HG02981 (cell line): ENCODE measurements around the gene CYTH2.
A peak's percentile ranks its signal among the peaks of the same experiment; 100 is the strongest.

Experiments used
- ATAC-seq: cut with Tn5 transposase; IDR thresholded peaks from one replicate; pipeline ENCODE4 v1.9.1; 2021; ENCODE audit warnings: mild to moderate bottlenecking, moderate library complexity; ENCODE audit not compliant: unreplicated experiment

Gene CYTH2

GRCh38 chr19:48492925-48493717, 24.0 kb downstream of the CYTH2 start:
- peak; percentile 55 for ATAC-seq

DNA sequence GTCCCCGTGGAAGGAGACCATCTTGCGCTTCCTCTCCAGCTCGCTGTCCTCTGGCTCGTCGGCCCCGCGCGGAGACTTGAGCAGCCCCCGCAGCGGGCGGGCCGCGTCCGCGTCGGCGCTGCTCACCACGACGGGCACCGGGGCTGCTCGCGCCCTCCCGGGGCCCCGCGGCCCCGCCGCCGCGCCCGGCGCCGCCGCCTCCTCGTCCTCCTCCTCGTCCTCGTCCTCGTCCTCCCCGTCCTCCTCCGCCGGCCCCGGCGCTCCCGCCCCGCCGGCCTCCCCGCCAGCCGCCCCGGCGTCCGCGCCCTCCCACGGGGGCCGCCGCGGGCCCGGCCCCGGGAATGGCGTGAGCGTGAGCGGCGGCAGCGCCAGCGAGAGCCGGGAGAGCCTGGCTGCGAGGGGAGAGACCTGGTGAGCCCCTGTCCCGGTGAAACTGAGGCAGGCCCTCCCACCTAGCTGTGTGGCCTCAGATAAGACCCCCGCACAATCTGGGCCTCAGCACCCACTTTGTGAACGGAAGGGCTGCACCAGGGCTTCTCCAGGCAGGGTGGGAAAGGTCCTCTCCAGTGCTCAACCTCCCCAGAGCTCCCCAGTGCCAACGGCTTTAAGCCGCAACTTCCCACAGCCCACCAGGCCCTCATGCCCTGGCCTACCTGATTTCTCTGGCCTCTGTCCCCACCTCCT, 24.7 kb downstream of the CYTH2 start:
- peak; percentile 7 for ATAC-seq

DNA sequence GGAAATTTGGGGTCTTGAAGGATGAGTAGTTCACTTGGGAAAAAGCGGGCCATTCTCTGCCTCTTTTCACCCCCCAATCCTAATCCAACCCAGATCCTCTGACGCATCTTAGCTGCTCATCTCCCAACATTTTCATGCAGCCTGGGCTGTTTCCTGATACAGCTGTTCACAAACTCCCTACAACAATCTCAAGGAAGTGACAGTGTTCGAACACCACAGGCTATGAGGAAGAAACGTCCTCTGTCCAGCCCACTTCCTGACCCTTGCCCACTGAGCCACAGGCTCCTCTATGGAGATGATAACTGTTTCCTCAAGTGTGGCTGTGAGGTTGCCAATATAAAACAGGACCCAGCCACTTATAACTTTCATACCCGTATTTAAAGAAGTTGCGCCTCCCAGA, 26.2 kb downstream of the CYTH2 start:
- ATAC-seq = no peak

GRCh38 chr19:48496959-48497727, 28.0 kb downstream of the CYTH2 start:
- no peak for ATAC-seq

DNA sequence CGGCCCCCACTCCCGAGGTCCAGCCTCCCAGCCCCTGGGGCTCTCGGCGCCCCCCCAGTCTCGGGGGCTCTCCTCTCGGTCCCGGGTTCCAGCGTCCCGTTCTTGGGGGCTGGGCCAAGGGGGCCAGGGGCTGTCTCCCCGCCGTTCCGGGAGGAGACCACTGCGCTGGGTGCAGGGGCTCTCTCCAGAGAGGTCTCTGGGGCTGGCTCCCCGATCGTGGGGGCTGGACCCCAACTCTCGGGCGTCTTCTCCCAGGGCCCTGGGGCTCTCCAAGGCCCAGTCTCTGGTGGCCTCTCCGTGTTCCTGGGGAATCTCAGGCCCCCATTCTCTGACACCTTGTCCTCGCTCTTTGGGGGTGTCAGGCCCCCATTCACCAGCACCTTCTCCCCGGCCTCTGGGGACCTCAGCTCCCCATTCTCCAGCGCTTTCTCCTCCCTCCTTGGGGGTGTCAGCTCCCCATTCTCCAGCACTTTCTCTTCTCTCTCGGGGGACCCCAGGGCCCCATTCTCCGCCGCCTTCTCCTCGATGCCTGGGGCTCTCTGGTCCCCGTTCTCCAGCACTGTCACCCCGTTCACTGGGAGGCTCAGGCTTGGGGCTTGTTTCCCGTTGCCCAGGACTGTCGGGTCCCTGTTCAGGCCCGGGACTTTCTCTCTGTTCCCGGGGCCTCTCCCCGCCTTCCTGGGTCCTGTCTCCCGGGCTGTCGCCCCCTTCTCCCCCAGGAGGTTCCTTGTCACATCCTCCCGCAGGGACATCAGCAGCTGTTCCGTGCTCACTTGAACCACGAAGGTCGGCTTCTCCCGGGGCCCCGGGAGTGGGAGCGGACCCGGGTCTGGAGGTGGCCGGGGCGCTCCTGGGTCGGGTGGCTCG, 28.8 kb downstream of the CYTH2 start:
- ATAC-seq = no peak

GRCh38 chr19:48498595-48499311, 29.6 kb downstream of the CYTH2 start:
- no peak for ATAC-seq

- no peak for ATAC-seq
Observed at GRCh38 chr19:48499316-48500090, 30.3 kb downstream of the CYTH2 start.

GRCh38 chr19:48500830-48501493, 31.8 kb downstream of the CYTH2 start:
- no peak for ATAC-seq

- ATAC-seq = no peak
Observed at GRCh38 chr19:48501494-48502349, 32.6 kb downstream of the CYTH2 start.

- no peak for ATAC-seq
Observed at GRCh38 chr19:48502350-48503018, 33.3 kb downstream of the CYTH2 start.

DNA sequence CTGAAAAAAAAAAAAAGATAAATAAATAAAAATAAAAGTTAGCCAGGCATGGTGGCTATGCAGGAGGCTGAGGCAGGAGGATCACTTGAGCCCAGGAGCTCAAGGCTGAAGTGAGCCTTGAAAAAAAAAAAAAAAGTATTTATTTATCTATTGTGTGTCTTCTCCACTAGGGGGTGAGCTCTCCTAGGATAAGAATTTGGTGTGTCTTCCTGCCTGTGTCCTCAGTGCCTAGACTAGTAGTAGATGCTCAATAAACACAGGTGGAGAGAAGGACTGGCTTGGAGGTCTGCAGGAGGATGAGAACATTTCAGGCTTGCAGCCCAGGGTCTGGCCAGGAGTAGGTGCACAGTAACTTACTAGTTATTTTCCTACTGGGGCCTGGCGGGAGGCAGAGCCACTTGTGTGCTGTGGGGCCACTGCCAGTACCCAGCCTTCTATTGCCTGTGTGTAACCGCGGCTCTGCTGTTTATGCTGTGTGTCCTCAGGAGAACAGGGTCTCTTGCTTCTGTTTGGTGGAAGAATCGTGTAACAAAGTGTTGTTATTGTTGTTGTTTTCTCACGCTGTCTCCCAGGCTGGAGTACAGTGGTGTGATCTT, 37.1 kb downstream of the CYTH2 start:
- ATAC-seq = no peak

DNA sequence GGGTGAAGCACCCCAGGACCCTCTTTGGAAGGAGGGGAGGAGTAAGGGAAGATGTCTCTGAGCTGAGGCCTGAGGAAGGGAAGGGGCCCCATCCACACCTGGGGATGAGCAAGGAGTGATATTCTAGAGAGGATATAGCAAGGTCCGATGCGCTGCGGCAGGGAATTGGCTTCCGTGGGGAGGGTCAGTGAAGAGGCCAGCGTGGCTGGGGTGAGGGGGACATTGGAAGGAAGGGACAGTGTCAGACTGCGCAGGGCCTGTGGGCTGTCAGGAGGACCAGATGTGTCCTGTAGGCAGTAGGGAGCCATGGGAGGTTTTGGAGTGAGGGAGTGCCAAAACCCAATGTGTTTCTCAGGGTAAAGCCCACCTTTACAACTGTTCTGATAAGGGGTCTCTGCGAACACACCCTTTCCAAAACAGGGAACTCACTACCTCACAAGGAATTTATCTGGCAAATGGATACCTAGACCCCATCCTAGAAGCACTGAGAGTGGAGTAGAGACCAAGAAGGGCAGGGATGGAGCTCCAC, 38.8 kb downstream of the CYTH2 start:
- ATAC-seq = no peak

DNA sequence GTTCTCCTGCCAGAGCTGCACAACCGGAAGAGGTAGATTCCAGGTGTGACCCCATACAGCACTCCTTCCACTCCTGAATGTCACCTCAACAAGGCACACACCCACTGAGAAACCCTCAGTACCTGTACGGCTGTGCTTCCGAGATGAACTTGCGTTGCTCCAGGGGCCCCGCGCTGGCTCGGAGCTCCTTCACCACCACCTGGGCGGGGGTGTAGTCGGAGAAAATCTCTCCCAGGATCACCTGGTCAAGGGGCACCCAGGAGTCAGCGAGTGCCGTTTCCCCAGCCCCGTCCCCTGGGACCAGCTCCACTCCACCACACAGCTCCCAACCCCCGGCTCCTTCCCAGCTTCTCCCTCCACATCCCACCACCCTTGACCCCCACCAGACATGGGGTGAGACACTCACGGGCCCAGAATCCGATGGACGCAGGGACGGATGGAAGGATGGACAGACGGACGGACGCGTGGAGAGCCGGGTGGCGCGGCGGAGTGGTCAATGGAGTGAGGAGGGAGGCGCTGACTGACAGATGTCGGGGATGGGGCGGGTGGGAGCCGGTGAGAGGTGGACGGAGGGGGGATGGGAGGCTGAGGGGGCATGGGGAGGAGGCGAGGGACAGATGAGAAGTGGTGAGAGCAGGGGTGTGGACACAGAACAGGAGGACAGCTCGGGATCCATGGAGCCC, 39.7 kb downstream of the CYTH2 start:
- ATAC-seq = no peak

- no peak for ATAC-seq
Observed at GRCh38 chr19:48509467-48510194, 40.5 kb downstream of the CYTH2 start.
